Germinal center (tissue), 1 donor: ENCODE measurements around the gene TACR1.

Experiments
- DNase-seq: peaks from one replicate; pipeline ENCODE4 v3.0.0; 2012; ENCODE audit warnings: mixed read lengths, low spot score

The TACR1 gene

GRCh38 chr2:75018162-75018561, 181.2 kb downstream of the TACR1 start:
- DNase-seq, result no peak

GRCh38 chr2:75012080-75012479, 187.2 kb downstream of the TACR1 start:
- DNase-seq, result no peak

- DNase-seq, result no peak
These were observed 188.7 kb downstream of the TACR1 start for GRCh38 chr2:75010571-75010970.

- no peak for DNase-seq
These were observed 191.5 kb downstream of the TACR1 start for GRCh38 chr2:75007819-75008218.

- DNase-seq, result no peak
These were observed 192.3 kb downstream of the TACR1 start for GRCh38 chr2:75007061-75007460.

- no peak for DNase-seq
These were observed 193.3 kb downstream of the TACR1 start for GRCh38 chr2:75006041-75006440.

- DNase-seq, result no peak
These were observed 195.5 kb downstream of the TACR1 start for GRCh38 chr2:75003773-75004172.

GRCh38 chr2:75003276-75003675, 196.0 kb downstream of the TACR1 start:
- no peak for DNase-seq

GRCh38 chr2:75002007-75002406, 197.3 kb downstream of the TACR1 start:
- DNase-seq, result no peak

GRCh38 chr2:74999468-74999867, 199.9 kb downstream of the TACR1 start:
- DNase-seq, result no peak
